ENCODE results near the gene ATAD1. TPM values are rescaled to one million over a fixed set of nuclear protein-coding genes. Genes with fewer than 3 reads are reported as not detected.
"Not testable (repeated sequence)": the region's sequence is repeated elsewhere in the genome, so short reads cannot be mapped to it uniquely, and the experiment has no call there.

The ATAD1 gene
- total and polyA plus RNA-seq, 3 donors from 2014 or later, result 68.5 to 162 (median 107) TPM

DNA sequence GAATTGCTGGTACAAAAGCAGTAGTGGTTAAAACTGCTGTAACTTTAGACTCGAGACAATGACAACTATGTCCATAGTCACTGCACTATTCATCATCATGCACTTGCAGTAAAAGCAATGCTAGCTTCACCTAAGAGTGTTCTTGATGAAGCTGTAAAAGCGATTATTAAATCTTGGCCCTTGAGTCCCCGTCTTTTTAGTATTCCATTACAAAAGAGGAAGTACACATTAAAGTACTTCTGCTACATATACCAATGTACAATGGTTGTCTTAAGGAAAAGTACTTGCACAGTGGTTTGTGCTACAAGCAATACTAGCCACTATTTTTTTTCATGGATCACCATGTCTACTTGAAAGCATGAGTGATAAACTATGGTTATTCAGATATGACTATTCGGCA, 78.3 kb downstream of the ATAD1 start:
- Histone ChIP-seq H3K9me3 (no peaks in the 10 kb centered on the region), H3K27me3 (no peaks in the 10 kb centered on the region), H3K4me1 (peaks cover 4% of the 10 kb centered on the region), H3K27ac (no peak overlapping the region), H3K36me3 (ENCODE audit: low read depth, missing control alignments) (no peaks in the 10 kb centered on the region), H3K4me3 (no peak overlapping the region)
- 85 to 87% methylated on average over 4 of the region's 4 CpGs for WGBS, 2 donors
- TF ChIP-seq POLR2A (IDR thresholded peaks at IDR 0.05), result no peak
- TF ChIP-seq, protein P1, sequence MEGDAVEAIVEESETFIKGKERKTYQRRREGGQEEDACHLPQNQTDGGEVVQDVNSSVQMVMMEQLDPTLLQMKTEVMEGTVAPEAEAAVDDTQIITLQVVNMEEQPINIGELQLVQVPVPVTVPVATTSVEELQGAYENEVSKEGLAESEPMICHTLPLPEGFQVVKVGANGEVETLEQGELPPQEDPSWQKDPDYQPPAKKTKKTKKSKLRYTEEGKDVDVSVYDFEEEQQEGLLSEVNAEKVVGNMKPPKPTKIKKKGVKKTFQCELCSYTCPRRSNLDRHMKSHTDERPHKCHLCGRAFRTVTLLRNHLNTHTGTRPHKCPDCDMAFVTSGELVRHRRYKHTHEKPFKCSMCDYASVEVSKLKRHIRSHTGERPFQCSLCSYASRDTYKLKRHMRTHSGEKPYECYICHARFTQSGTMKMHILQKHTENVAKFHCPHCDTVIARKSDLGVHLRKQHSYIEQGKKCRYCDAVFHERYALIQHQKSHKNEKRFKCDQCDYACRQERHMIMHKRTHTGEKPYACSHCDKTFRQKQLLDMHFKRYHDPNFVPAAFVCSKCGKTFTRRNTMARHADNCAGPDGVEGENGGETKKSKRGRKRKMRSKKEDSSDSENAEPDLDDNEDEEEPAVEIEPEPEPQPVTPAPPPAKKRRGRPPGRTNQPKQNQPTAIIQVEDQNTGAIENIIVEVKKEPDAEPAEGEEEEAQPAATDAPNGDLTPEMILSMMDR (IDR thresholded peaks at IDR 0.05), result no peak
- no peak for DNase-seq
- intact Hi-C loops (cut with DNase I; ENCODE audit: low total_unique reads), result no loop called here

DNA sequence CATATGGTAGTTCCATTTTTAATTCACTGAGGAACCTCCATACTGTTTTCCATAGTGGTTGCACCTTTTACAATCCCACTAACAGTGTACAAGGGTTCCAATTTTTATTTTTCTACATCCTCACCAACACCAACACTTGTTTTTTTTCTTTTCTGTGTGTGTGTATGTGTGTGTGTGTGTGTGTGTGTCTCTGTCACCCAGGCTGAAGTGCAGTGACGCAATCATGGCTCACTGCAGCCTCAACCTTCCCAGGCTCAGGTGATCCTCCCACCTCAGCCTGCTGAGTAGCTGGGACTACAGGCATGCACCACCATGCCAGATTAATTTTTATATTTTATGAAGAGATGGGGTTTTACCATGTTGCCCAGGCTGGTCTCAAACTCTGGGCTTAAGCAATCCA, 79.8 kb downstream of the ATAD1 start:
- WGBS, 2 donors, result 88 to 100% methylated on average over 1 of the region's 1 CpG
- DNase-seq; H3K9me3 ChIP-seq; H3K4me1 ChIP-seq; H3K4me3 ChIP-seq; intact Hi-C loops (cut with DNase I; ENCODE audit: low total_unique reads); H3K27ac ChIP-seq; H3K36me3 ChIP-seq (ENCODE audit: low read depth, missing control alignments); H3K27me3 ChIP-seq: not testable (repeated sequence)

DNA sequence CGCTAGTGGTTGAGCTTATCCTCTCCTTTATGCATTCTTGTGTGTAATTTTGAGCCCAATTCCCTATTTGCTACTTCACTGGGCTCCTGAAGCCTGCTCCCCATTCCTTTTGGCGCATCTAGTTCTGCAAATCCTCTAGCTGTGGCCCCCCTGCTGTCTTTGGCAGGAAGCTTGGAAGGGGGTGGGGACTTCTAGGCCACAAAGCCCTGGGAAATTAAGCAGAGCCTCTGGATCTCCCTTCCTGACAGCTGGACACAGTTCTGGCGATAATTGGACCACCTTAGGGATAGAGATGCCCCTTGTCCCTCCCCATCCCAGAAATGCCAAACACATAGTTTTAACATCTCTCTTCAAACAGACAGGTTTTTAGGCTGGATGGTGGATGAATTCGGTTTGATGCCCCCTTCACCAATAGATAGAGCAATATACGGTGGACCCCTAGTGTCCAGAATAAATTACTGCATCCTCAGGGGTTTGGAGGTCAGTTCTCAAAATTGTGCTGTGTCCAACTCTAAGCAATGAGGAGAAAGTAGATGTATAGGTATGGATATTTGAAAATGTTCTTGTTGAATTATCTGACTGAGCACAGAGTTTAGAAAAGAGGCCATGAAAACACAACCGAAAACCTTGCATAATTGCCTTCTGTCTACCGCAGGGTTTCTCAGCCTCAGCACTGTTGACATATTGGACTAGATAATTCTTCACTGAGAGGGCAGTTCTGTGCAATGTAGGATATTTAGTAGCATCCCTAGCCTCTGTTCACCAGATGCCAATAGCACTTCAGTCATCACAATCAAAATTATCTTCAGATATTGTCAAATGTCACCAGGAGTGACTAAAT, 82.8 kb downstream of the ATAD1 start:
- intact Hi-C loops (cut with DNase I; ENCODE audit: low total_unique reads), result no loop called here
- Histone ChIP-seq H3K27me3 (no peaks in the 10 kb centered on the region), H3K4me1 (peaks cover 5% of the 10 kb centered on the region), H3K36me3 (ENCODE audit: low read depth, missing control alignments) (no peaks in the 10 kb centered on the region), H3K27ac (no peak overlapping the region), H3K4me3 (no peak overlapping the region), H3K9me3 (no peaks in the 10 kb centered on the region)
- TF ChIP-seq, protein P1 (IDR thresholded peaks at IDR 0.05), result peak; percentile 72 to 85 (median 78)
- TF ChIP-seq POLR2A (IDR thresholded peaks at IDR 0.05), result no peak
- WGBS, 2 donors, result 36 to 62% methylated on average over 6 to 7 of the region's 7 CpGs
- peak; percentile 32 for DNase-seq

DNA sequence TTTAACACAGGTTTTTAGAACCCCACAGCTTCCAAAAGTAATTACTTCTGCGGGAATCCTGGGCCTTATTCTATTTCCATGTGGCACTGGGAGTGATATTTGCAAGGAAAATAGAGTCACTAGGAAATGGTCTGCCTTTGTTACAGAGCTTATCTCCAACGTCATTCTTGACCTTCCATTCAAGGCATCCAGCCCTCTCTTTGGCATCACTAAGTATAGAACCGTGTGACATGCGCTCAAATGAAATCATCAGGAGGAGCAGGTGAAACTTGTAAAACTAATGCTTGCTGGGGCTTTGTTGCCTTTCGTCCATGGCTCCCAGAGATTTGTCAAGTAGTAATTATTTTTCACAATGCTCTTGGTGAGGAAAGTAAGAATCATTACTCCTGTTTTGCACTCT, 84.9 kb downstream of the ATAD1 start:
- TF ChIP-seq POLR2A (IDR thresholded peaks at IDR 0.05), result no peak
- TF ChIP-seq, protein P1 (IDR thresholded peaks at IDR 0.05), result no peak
- intact Hi-C loops (cut with DNase I; ENCODE audit: low total_unique reads), result no loop called here
- Histone ChIP-seq H3K27me3 (no peaks in the 10 kb centered on the region), H3K9me3 (no peaks in the 10 kb centered on the region), H3K27ac (no peak overlapping the region), H3K36me3 (ENCODE audit: low read depth, missing control alignments) (no peaks in the 10 kb centered on the region), H3K4me3 (no peak overlapping the region), H3K4me1 (peaks cover 5% of the 10 kb centered on the region)
- 70 to 71% methylated on average over 5 of the region's 5 CpGs for WGBS, 2 donors
- DNase-seq, result no peak

DNA sequence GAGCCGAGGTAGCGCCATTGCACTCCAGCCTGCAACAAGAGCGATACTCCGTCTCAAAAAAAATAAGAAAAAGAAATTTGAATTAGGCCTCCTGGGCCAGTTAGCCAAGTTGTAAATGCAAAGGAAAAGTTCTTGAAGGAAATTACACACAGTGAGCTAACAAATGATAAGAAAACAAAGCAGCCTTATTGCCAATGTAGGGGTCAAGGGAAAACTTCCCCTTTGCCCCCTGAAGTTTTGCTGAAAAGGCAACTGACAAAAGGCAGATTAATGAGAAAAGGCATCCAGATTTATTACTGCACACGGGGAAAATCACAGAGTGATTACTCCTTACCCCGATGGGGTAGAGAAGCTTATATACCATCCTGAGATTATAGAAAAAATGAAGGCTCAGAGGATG, 88.1 kb downstream of the ATAD1 start:
- 68% methylated on average over 6 of the region's 6 CpGs for WGBS, 2 donors
- no peak for TF ChIP-seq POLR2A (IDR thresholded peaks at IDR 0.05)
- TF ChIP-seq, protein P1 (IDR thresholded peaks at IDR 0.05), result no peak
- H3K9me3 ChIP-seq, result no peaks in the 10 kb centered on the region
- H3K36me3 ChIP-seq (ENCODE audit: low read depth, missing control alignments), result no peaks in the 10 kb centered on the region
- H3K27me3 ChIP-seq, result no peaks in the 10 kb centered on the region
- H3K27ac ChIP-seq, result no peak overlapping the region
- peaks cover 4% of the 10 kb centered on the region for H3K4me1 ChIP-seq
- no peak for DNase-seq
- H3K4me3 ChIP-seq, result no peak overlapping the region
- intact Hi-C loops (cut with DNase I; ENCODE audit: low total_unique reads), result no loop called here

Measured in testis (tissue), 3 donors.